Smooth muscle cell (in vitro differentiated cells): ENCODE results near the gene NDUFS7. TPM values are rescaled to one million over a fixed set of nuclear protein-coding genes. Genes with fewer than 3 reads are reported as not detected.
"Not testable (repeated sequence)": the region's sequence is repeated elsewhere in the genome, so short reads cannot be mapped to it uniquely, and the experiment has no call there.

ENCODE experiments used
- DNase-seq: peaks from one replicate; lab custom pipeline; 2025; ENCODE audit not compliant: unreplicated experiment; lab: John Stamatoyannopoulos, UW
- H2AFZ ChIP-seq: fragments of 200-600 bp; sonication (generic); 2 replicates; pipeline ENCODE4 v1.6.0; 2016; ENCODE audit warnings: antibody characterized with exemption, low read depth, mild to moderate bottlenecking
- H3F3A ChIP-seq: fragments of 200-600 bp; sonication (generic); 2 replicates; pipeline ENCODE4 v1.6.0; 2017; ENCODE audit warnings: antibody characterized with exemption, low read depth
- H3K27ac ChIP-seq: fragments of 200-600 bp; sonication (generic); 2 replicates; pipeline ENCODE4 v1.5.1; 2016; ENCODE audit warnings: low read depth, mild to moderate bottlenecking
- H3K27me3 ChIP-seq: fragments of 200-600 bp; sonication (generic); 2 replicates; pipeline ENCODE4 v1.6.1; 2016; ENCODE audit warnings: low read depth, mild to moderate bottlenecking
- H3K36me3 ChIP-seq: fragments of 200-600 bp; sonication (generic); 2 replicates; pipeline ENCODE4 v1.5.1; 2016; ENCODE audit warnings: low read depth
- H3K4me1 ChIP-seq: fragments of 200-600 bp; sonication (generic); 2 replicates; pipeline ENCODE4 v1.5.1; 2016; ENCODE audit warnings: low read depth
- H3K4me2 ChIP-seq: fragments of 200-600 bp; sonication (generic); 2 replicates; pipeline ENCODE4 v1.6.0; 2016; ENCODE audit warnings: mild to moderate bottlenecking
- H3K4me3 ChIP-seq: fragments of 200-600 bp; sonication (generic); 2 replicates; pipeline ENCODE4 v1.5.1; 2016; ENCODE audit warnings: mild to moderate bottlenecking
- H3K79me2 ChIP-seq: fragments of 200-600 bp; sonication (generic); 2 replicates; pipeline ENCODE4 v1.6.0; 2016; ENCODE audit warnings: low read depth, mild to moderate bottlenecking
- H3K9ac ChIP-seq: fragments of 200-600 bp; sonication (generic); 2 replicates; pipeline ENCODE4 v1.6.0; 2016; ENCODE audit warnings: low read depth
- H3K9me3 ChIP-seq: fragments of 200-600 bp; sonication (generic); replicated peaks from 2 replicates; pipeline ENCODE4 v1.5.1; 2016; ENCODE audit warnings: low read depth
- H4K20me1 ChIP-seq: fragments of 200-600 bp; sonication (generic); 2 replicates; pipeline ENCODE4 v1.6.0; 2016; ENCODE audit warnings: low read depth
- WGBS: methylation state at CpG from one replicate; pipeline ENCODE4 v1.1.7; 2016; ENCODE audit warnings: low lambda C conversion rate; 5-methylcytosine and 5-hydroxymethylcytosine counted together
- polyA plus RNA-seq: library from polyadenylated mRNA; unstranded; fragments of >200 nt; fragmentation: Nextera tagmentation; extraction: Ambion mirVana; gene quantifications from 2 replicates; pipeline ENCODE4 v1.2.1, GENCODE V29; 2016
- total RNA-seq: library from RNA; depleted of rRNA; stranded (reverse); fragments of >200 nt; gene quantifications from 2 replicates; pipeline ENCODE4 v1.2.3, GENCODE V29; 2014
- TF ChIP-seq, protein P1 (sequence below): fragments of 200-600 bp; sonication (generic); IDR thresholded peaks from 2 replicates; pipeline ENCODE4 v1.5.1; 2017; ENCODE audit warnings: borderline replicate concordance, mild to moderate bottlenecking, antibody characterized with exemption; ENCODE audit not compliant: insufficient read depth, poor library complexity, severe bottlenecking

Gene NDUFS7
- total and polyA plus RNA-seq, 2 experiments from 2014 or later = 95.8 to 245 TPM

DNA sequence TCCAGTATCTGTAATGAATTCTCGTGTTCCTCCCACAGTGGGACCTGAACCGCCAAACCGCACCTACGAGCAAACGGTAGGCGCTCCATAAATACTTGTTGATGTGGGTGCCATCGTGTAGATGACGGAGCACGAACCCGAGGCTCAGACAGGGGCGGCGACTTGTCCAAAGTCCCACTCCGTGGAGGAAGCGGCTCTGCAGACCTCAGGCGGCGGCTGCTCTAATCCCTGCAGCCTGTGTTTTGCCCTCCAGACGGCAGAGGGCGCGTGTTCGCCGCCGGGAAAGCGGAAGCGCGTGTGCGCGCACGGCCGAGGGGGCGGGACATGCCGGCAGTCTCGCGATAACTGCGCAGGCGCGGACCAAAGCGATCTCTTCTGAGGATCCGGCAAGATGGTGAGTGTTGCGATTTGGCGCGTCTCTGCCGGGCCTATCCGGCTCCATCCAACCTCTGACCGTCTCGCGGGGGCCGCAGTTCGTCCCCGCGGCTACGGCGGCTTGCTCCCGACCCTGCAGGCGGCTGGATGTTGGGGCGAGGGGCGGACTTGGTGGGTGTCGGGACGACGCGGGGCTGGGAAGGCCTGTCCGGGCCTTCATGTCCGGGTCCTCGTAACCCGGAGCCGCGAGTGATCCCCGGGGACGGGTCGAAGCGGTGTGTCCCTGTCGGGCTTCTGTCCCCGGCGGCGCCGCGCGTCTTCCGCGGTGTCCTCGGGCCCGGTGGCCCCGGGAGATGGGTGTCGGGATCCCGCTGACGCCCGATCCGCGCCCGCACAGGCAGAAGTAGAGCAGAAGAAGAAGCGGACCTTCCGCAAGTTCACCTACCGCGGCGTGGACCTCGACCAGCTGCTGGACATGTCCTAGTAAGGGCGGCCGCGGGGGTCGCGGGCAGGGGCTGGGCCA, 54.6 kb downstream of the NDUFS7 start, which contains the start of gene RPS15:
TSS of gene RPS15 (plus strand) at position 362 of the 898 bp plus-strand sequence. CDS start at position 392, 30 bp downstream.
- H3F3A ChIP-seq = peaks cover 27% of the 10 kb centered on the region
- 1% methylated on average over 89 of the region's 100 CpGs for WGBS

GRCh38 chr19:1438933-1439354, 55.2 kb downstream of the NDUFS7 start:
- peak overlapping the region; percentile 97 for H3K4me2 ChIP-seq
- TF ChIP-seq, protein P1, sequence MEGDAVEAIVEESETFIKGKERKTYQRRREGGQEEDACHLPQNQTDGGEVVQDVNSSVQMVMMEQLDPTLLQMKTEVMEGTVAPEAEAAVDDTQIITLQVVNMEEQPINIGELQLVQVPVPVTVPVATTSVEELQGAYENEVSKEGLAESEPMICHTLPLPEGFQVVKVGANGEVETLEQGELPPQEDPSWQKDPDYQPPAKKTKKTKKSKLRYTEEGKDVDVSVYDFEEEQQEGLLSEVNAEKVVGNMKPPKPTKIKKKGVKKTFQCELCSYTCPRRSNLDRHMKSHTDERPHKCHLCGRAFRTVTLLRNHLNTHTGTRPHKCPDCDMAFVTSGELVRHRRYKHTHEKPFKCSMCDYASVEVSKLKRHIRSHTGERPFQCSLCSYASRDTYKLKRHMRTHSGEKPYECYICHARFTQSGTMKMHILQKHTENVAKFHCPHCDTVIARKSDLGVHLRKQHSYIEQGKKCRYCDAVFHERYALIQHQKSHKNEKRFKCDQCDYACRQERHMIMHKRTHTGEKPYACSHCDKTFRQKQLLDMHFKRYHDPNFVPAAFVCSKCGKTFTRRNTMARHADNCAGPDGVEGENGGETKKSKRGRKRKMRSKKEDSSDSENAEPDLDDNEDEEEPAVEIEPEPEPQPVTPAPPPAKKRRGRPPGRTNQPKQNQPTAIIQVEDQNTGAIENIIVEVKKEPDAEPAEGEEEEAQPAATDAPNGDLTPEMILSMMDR = no peak
- no peaks in the 10 kb centered on the region for H3K27me3 ChIP-seq
- no peaks in the 10 kb centered on the region for H3K36me3 ChIP-seq
- peak overlapping the region; percentile 80 for H3K27ac ChIP-seq
- WGBS = 2% methylated on average over 12 of the region's 26 CpGs
- H3K9me3 ChIP-seq = no peaks in the 10 kb centered on the region
- peak overlapping the region; percentile 72 for H3K4me3 ChIP-seq
- H2AFZ ChIP-seq = no peak overlapping the region
- peaks cover 9% of the 10 kb centered on the region for H3K4me1 ChIP-seq
- H3F3A ChIP-seq = peaks cover 30% of the 10 kb centered on the region
- H3K9ac ChIP-seq = peak overlapping the region; percentile 95
- peaks cover 37% of the 10 kb centered on the region for H3K79me2 ChIP-seq
- peaks cover 69% of the 10 kb centered on the region for H4K20me1 ChIP-seq
- no peak for DNase-seq

More for the DNA sequence above, 54.6 kb downstream of the NDUFS7 start, which contains the start of gene RPS15:
- peak within 1 kb of the TSS; percentile 97 for H3K4me2 ChIP-seq
- peak within 1 kb of the TSS; percentile 95 for H3K9ac ChIP-seq
- H3K9me3 ChIP-seq = no peaks in the 10 kb centered on the region
- H3K79me2 ChIP-seq = peaks cover 37% of the 10 kb centered on the region
- peak within 1 kb of the TSS; percentile 72 for H3K4me3 ChIP-seq
- H3K36me3 ChIP-seq = no peaks in the 10 kb centered on the region
- H3K27me3 ChIP-seq = no peaks in the 10 kb centered on the region
- peak within 1 kb of the TSS; percentile 23 for H2AFZ ChIP-seq
- TF ChIP-seq, protein P1 = peak; percentile 84
- peaks cover 65% of the 10 kb centered on the region for H4K20me1 ChIP-seq
- peak; percentile 83 for DNase-seq
- H3K27ac ChIP-seq = peak within 1 kb of the TSS; percentile 80
- peaks cover 9% of the 10 kb centered on the region for H3K4me1 ChIP-seq

GRCh38 chr19:1439525-1440417, 56.1 kb downstream of the NDUFS7 start:
- Histone ChIP-seq H3F3A (peaks cover 32% of the 10 kb centered on the region), H3K4me3 (peak overlapping the region; percentile 72), H3K79me2 (peaks cover 37% of the 10 kb centered on the region), H4K20me1 (peaks cover 72% of the 10 kb centered on the region), H3K4me2 (peak overlapping the region; percentile 97), H3K9ac (peak overlapping the region; percentile 95)
- 84% methylated on average over 57 of the region's 57 CpGs for WGBS
- not testable (repeated sequence) for H2AFZ ChIP-seq, H3K36me3 ChIP-seq, H3K4me1 ChIP-seq, H3K9me3 ChIP-seq, DNase-seq, H3K27ac ChIP-seq, H3K27me3 ChIP-seq

DNA sequence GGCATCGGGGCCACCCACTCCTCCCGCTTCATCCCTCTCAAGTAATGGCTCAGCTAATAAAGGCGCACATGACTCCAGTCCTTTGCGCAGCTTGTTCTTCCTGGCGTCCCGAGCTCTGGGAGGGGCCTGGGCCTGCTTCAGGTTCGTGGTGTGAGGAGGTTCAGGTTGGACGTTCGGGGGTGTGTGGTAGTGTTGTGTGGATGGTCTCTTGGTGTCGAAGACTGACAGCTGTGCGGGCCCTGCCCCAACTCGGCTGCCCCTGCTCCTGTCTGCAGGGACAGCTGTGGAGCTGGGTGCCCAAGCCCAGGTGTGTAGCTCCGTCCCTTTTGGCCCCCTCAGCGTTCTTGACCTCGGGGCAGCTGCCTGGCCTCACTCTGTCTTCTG, 56.7 kb downstream of the NDUFS7 start:
- Histone ChIP-seq H3K9ac (no peak overlapping the region), H3F3A (peaks cover 29% of the 10 kb centered on the region), H3K9me3 (no peaks in the 10 kb centered on the region), H3K27me3 (peaks cover 1% of the 10 kb centered on the region), H3K4me3 (no peak overlapping the region), H4K20me1 (peaks cover 71% of the 10 kb centered on the region), H3K79me2 (peaks cover 37% of the 10 kb centered on the region), H3K27ac (no peak overlapping the region), H2AFZ (no peak overlapping the region), H3K4me2 (no peak overlapping the region), H3K36me3 (no peaks in the 10 kb centered on the region), H3K4me1 (peaks cover 9% of the 10 kb centered on the region)
- DNase-seq = no peak
- 97% methylated on average over 15 of the region's 15 CpGs for WGBS
- TF ChIP-seq, protein P1 = no peak
